Measurements from ENCODE around the gene PGLYRP4. TPM values are rescaled to one million over a fixed set of nuclear protein-coding genes. Genes with fewer than 3 reads are reported as not detected.
A peak's percentile ranks its signal among the peaks of the same experiment; 100 is the strongest.

The PGLYRP4 gene
- total and polyA plus RNA-seq, 11 donors: not detected

GRCh38 chr1:153370146-153370545, 21.5 kb upstream of the PGLYRP4 start:
- Histone ChIP-seq H3K27ac (no peak overlapping the region), H3K9me3 (no peaks in the 10 kb centered on the region), H3K4me3 (no peak overlapping the region), H3K27me3 (no peaks in the 10 kb centered on the region), H3K36me3 (no peaks in the 10 kb centered on the region), H3K4me1 (peaks cover 0 to 36% (median 0%) of the 10 kb centered on the region in 12 donors)
- ATAC-seq (no peak), DNase-seq (no peak)
- TF ChIP-seq POLR2A (IDR thresholded peaks at IDR 0.05): no peak
- no peak for TF ChIP-seq CTCF (IDR thresholded peaks at IDR 0.05)
- WGBS, 4 donors: 73 to 82% (median 79%) methylated on average over 3 of the region's 3 CpGs
- intact Hi-C loops (cut with DNase I): no loop called here

GRCh38 chr1:153368495-153368894, 19.9 kb upstream of the PGLYRP4 start:
- Histone ChIP-seq H3K27me3 (no peaks in the 10 kb centered on the region), H3K9me3 (no peaks in the 10 kb centered on the region), H3K4me1 (peaks cover 0 to 45% (median 0%) of the 10 kb centered on the region in 12 donors), H3K36me3 (no peaks in the 10 kb centered on the region), H3K27ac (no peak overlapping the region), H3K4me3 (no peak overlapping the region)
- 56 to 65% (median 62%) methylated on average over 2 of the region's 2 CpGs for WGBS, 4 donors
- intact Hi-C loops (cut with DNase I): no loop called here
- peak in 1 of 4 donors; percentile 47 for ATAC-seq
- no peak for DNase-seq
- no peak for TF ChIP-seq POLR2A (IDR thresholded peaks at IDR 0.05)
- no peak for TF ChIP-seq CTCF (IDR thresholded peaks at IDR 0.05)

GRCh38 chr1:153367090-153367489, 18.4 kb upstream of the PGLYRP4 start:
- peak overlapping the region in 1 of 12 donors; percentile 67 for H3K27ac ChIP-seq
- no peaks in the 10 kb centered on the region for H3K36me3 ChIP-seq
- no peaks in the 10 kb centered on the region for H3K27me3 ChIP-seq
- peaks cover 0 to 53% (median 0%) of the 10 kb centered on the region in 12 donors for H3K4me1 ChIP-seq
- ATAC-seq (no peak), DNase-seq (no peak)
- no peak for TF ChIP-seq CTCF (IDR thresholded peaks at IDR 0.05)
- TF ChIP-seq POLR2A (IDR thresholded peaks at IDR 0.05): no peak
- no peaks in the 10 kb centered on the region for H3K9me3 ChIP-seq
- intact Hi-C loops (cut with DNase I): no loop called here
- no peak overlapping the region for H3K4me3 ChIP-seq
- 63 to 82% (median 66%) methylated on average over 2 of the region's 2 CpGs for WGBS, 4 donors

GRCh38 chr1:153366261-153366660, 17.6 kb upstream of the PGLYRP4 start:
- TF ChIP-seq POLR2A (IDR thresholded peaks at IDR 0.05): no peak
- no peak for TF ChIP-seq CTCF (IDR thresholded peaks at IDR 0.05)
- Histone ChIP-seq H3K4me1 (peaks cover 0 to 55% (median 0%) of the 10 kb centered on the region in 12 donors), H3K27ac (peak overlapping the region in 1 of 12 donors; percentile 49), H3K36me3 (no peaks in the 10 kb centered on the region), H3K9me3 (no peaks in the 10 kb centered on the region), H3K4me3 (no peak overlapping the region), H3K27me3 (no peaks in the 10 kb centered on the region)
- intact Hi-C loops (cut with DNase I): no loop called here
- ATAC-seq (no peak), DNase-seq (no peak)
- whole genome bisulfite sequencing, 4 donors: 74 to 80% (median 77%) methylated on average over 6 of the region's 6 CpGs

Data from heart left ventricle (tissue), 16 donors.